NOMO-1 treated with dmso at 0.1 percent for 144 hours (cell line): ENCODE measurements around the gene IL1R1.

ENCODE experiments used
- DNase-seq: peaks from one replicate; lab custom pipeline; 2025; ENCODE audit not compliant: unreplicated experiment; lab: John Stamatoyannopoulos, UW

IL1R1 gene

GRCh38 chr2:102197389-102198137 lies 55.0 kb downstream of the IL1R1 start:
- no peak for DNase-seq

- no peak for DNase-seq
Observed at GRCh38 chr2:102200539-102200938, 58.0 kb downstream of the IL1R1 start.

- no peak for DNase-seq
Observed at GRCh38 chr2:102204638-102205037, 62.1 kb downstream of the IL1R1 start.

- DNase-seq: no peak
Observed at GRCh38 chr2:102206666-102207341, 64.3 kb downstream of the IL1R1 start.

- DNase-seq: no peak
Observed at GRCh38 chr2:102208774-102209173, 66.2 kb downstream of the IL1R1 start.

GRCh38 chr2:102209474-102209873 lies 66.9 kb downstream of the IL1R1 start:
- DNase-seq: no peak

- DNase-seq: no peak
Observed at GRCh38 chr2:102217032-102217431, 74.5 kb downstream of the IL1R1 start.

GRCh38 chr2:102224824-102225739 lies 82.5 kb downstream of the IL1R1 start:
- DNase-seq: peak; percentile 21

- no peak for DNase-seq
Observed at GRCh38 chr2:102226171-102226570, 83.6 kb downstream of the IL1R1 start.

- DNase-seq: no peak
Observed at GRCh38 chr2:102226612-102227391, 84.3 kb downstream of the IL1R1 start.

GRCh38 chr2:102229141-102229769 lies 86.7 kb downstream of the IL1R1 start:
- no peak for DNase-seq
